Fibroblast of lung (primary cell): Measurements from ENCODE around the gene CRAMP1. TPM values are rescaled to one million over a fixed set of nuclear protein-coding genes. Genes with fewer than 3 reads are reported as not detected.

Experiments used
- DNase-seq, 2 donors: peaks; one replicate each; pipeline versions ENCODE4 v3.0.0 to v3.0.0-alpha.2; 2010; ENCODE audit warnings: low read depth in 2 of 2
- H2AFZ ChIP-seq: 2 replicates; pipeline ENCODE4 v1.5.1; 2012; ENCODE audit warnings: low read length, control low read depth, inconsistent platforms
- H3K27ac ChIP-seq: 2 replicates; pipeline ENCODE4 v1.5.1; 2011; ENCODE audit warnings: low read length, control low read depth; ENCODE audit not compliant: insufficient read depth
- H3K27me3 ChIP-seq: 2 replicates; pipeline ENCODE4 v1.5.1; 2011; ENCODE audit warnings: mild to moderate bottlenecking, low read length; ENCODE audit not compliant: control insufficient read depth, insufficient read depth
- H3K36me3 ChIP-seq: 2 replicates; pipeline ENCODE4 v1.5.1; 2011; ENCODE audit warnings: low read length; ENCODE audit not compliant: control insufficient read depth, insufficient read depth
- H3K4me1 ChIP-seq: 2 replicates; pipeline ENCODE4 v1.5.1; 2011; ENCODE audit warnings: low read length; ENCODE audit not compliant: control insufficient read depth, insufficient read depth; ENCODE audit errors: extremely low read depth
- H3K4me2 ChIP-seq: 2 replicates; pipeline ENCODE4 v1.5.1; 2011; ENCODE audit warnings: low read length, control low read depth; ENCODE audit not compliant: insufficient read depth; ENCODE audit errors: extremely low read depth
- H3K4me3 ChIP-seq, 4 experiments: fragments of 200-600 bp in 1 of 4; sonication (generic) in 1 of 4; replicated peaks in 1 of 4; 2 replicates each; pipeline ENCODE4 v1.5.1; 2011 to 2016; ENCODE audit warnings: low read length in 4 of 4, low read depth in 3 of 4, mild to moderate bottlenecking in 3 of 4, control low read depth in 2 of 4, inconsistent platforms in 1 of 4, mixed read lengths in 1 of 4; ENCODE audit not compliant: insufficient read depth in 1 of 4; ENCODE audit errors: control extremely low read depth in 1 of 4
- H3K79me2 ChIP-seq: 2 replicates; pipeline ENCODE4 v1.5.1; 2012; ENCODE audit warnings: mild to moderate bottlenecking, low read length, inconsistent platforms; ENCODE audit not compliant: control insufficient read depth, insufficient read depth
- H3K9ac ChIP-seq: 2 replicates; pipeline ENCODE4 v1.5.1; 2011; ENCODE audit warnings: mild to moderate bottlenecking, low read length, control low read depth; ENCODE audit not compliant: insufficient read depth
- H3K9me3 ChIP-seq: 2 replicates; pipeline ENCODE4 v1.5.1; 2012; ENCODE audit warnings: low read depth, low read length; ENCODE audit not compliant: control insufficient read depth, insufficient read depth
- H4K20me1 ChIP-seq: 2 replicates; pipeline ENCODE4 v1.5.1; 2011; ENCODE audit warnings: low read length; ENCODE audit not compliant: control insufficient read depth, insufficient read depth; ENCODE audit errors: extremely low read depth
- CTCF ChIP-seq, 2 donors: IDR thresholded peaks in 1 of 2; conservative IDR thresholded peaks in 1 of 2; 1 replicate in 1 of 2; 2 replicates in 1 of 2; pipeline ENCODE4 v1.5.1; 2011 to 2012; ENCODE audit warnings: low read length in 2 of 2, control low read depth in 1 of 2, inconsistent platforms in 1 of 2, low read depth in 1 of 2, mild to moderate bottlenecking in 1 of 2
- EZH2 ChIP-seq: IDR thresholded peaks from 2 replicates; pipeline ENCODE4 v1.5.1; 2012; ENCODE audit warnings: low read length, control low read depth, mild to moderate bottlenecking; ENCODE audit errors: missing control alignments
- polyA plus RNA-seq, 2 donors: library from polyadenylated mRNA; depleted of rRNA in 1 of 2; stranded (reverse) in 1 of 2; unstranded in 1 of 2; fragments of >200 nt; gene quantifications; 2 replicates each; pipeline ENCODE4 v1.2.1, GENCODE V29; 2011 to 2012; ENCODE audit warnings: missing spikeins in 1 of 2
- total RNA-seq: library from RNA; depleted of rRNA; stranded (reverse); fragments of >200 nt; gene quantifications from 2 replicates; pipeline ENCODE4 v1.2.1, GENCODE V29; 2014

The CRAMP1 gene
- total and polyA plus RNA-seq, 2 donors (not counting 1 experiment from before 2014, with no cell fraction given): 6.2 to 7.8 TPM

GRCh38 chr16:1580956-1581355, 31.2 kb upstream of the CRAMP1 start:
- H3K4me3 ChIP-seq: no peak overlapping the region
- no peak overlapping the region for H3K27ac ChIP-seq
- H3K79me2 ChIP-seq: no peaks in the 10 kb centered on the region
- no peaks in the 10 kb centered on the region for H3K9me3 ChIP-seq
- no peak overlapping the region for H2AFZ ChIP-seq
- H3K27me3 ChIP-seq: no peaks in the 10 kb centered on the region
- no peaks in the 10 kb centered on the region for H4K20me1 ChIP-seq
- no peak overlapping the region for H3K9ac ChIP-seq
- H3K4me2 ChIP-seq: no peak overlapping the region
- no peaks in the 10 kb centered on the region for H3K4me1 ChIP-seq
- TF ChIP-seq EZH2 (no peak), CTCF (conservative IDR thresholded peaks at IDR 0.05 in 1 of 2, IDR thresholded peaks at IDR 0.05 in 1 of 2; ENCODE audit: low read depth in 1 of 2, low read length in 2 of 2) (no peak)
- no peak for DNase-seq
- peaks cover under 1% of the 10 kb centered on the region for H3K36me3 ChIP-seq

- Histone ChIP-seq H3K4me2 (no peak overlapping the region), H3K4me3 (no peak overlapping the region), H3K9ac (no peak overlapping the region), H2AFZ (no peak overlapping the region), H3K4me1 (no peaks in the 10 kb centered on the region), H3K27ac (no peak overlapping the region), H4K20me1 (no peaks in the 10 kb centered on the region), H3K9me3 (no peaks in the 10 kb centered on the region), H3K79me2 (no peaks in the 10 kb centered on the region), H3K36me3 (peaks cover 2% of the 10 kb centered on the region), H3K27me3 (no peaks in the 10 kb centered on the region)
- no peak for DNase-seq
- TF ChIP-seq CTCF (conservative IDR thresholded peaks at IDR 0.05 in 1 of 2, IDR thresholded peaks at IDR 0.05 in 1 of 2; ENCODE audit: low read depth in 1 of 2, low read length in 2 of 2): no peak
- TF ChIP-seq EZH2: no peak
Observed at GRCh38 chr16:1581804-1582203, 30.4 kb upstream of the CRAMP1 start.

GRCh38 chr16:1583180-1583579, 29.0 kb upstream of the CRAMP1 start:
- H2AFZ ChIP-seq: no peak overlapping the region
- no peaks in the 10 kb centered on the region for H3K27me3 ChIP-seq
- H3K27ac ChIP-seq: no peak overlapping the region
- H4K20me1 ChIP-seq: no peaks in the 10 kb centered on the region
- no peak overlapping the region for H3K4me2 ChIP-seq
- H3K79me2 ChIP-seq: no peaks in the 10 kb centered on the region
- no peaks in the 10 kb centered on the region for H3K4me1 ChIP-seq
- H3K36me3 ChIP-seq: peaks cover 2% of the 10 kb centered on the region
- no peaks in the 10 kb centered on the region for H3K9me3 ChIP-seq
- no peak overlapping the region for H3K9ac ChIP-seq
- H3K4me3 ChIP-seq: no peak overlapping the region
- no peak for TF ChIP-seq CTCF (conservative IDR thresholded peaks at IDR 0.05 in 1 of 2, IDR thresholded peaks at IDR 0.05 in 1 of 2; ENCODE audit: low read depth in 1 of 2, low read length in 2 of 2)
- no peak for TF ChIP-seq EZH2
- DNase-seq: no peak
